Stimulated activated CD4-positive, alpha-beta T cell treated with anti-CD3 and anti-CD28 coated beads, TNF-alpha, amount 100 ng/mL, for 1 hour (primary cell): ENCODE results near the gene DDIT4.
A peak's percentile ranks its signal among the peaks of the same experiment; 100 is the strongest.
"Not testable (repeated sequence)": the region's sequence is repeated elsewhere in the genome, so short reads cannot be mapped to it uniquely, and the experiment has no call there.

Experiments
- DNase-seq, 3 donors: peaks; one replicate each; pipeline ENCODE4 v3.0.0-alpha.2; 2020; ENCODE audit warnings: low read depth in 3 of 3, low spot score in 1 of 3

DDIT4 gene

GRCh38 chr10:72273410-72274212 lies at the start of gene DDIT4:
Gene DDIT4, plus strand, starts transcription at chr10:72273924. Its CDS starts 293 bp downstream, at chr10:72274217.
- peak; percentile 92 to 95 (median 94) for DNase-seq

GRCh38 chr10:72224191-72224590 lies 49.5 kb upstream of the DDIT4 start:
- DNase-seq, result not testable (repeated sequence)

GRCh38 chr10:72226418-72227027 lies 47.2 kb upstream of the DDIT4 start:
- DNase-seq, result no peak

GRCh38 chr10:72227826-72228225 lies 45.9 kb upstream of the DDIT4 start:
- DNase-seq, result no peak

- DNase-seq, result no peak
These were observed 45.4 kb upstream of the DDIT4 start for GRCh38 chr10:72228318-72228751.

- no peak for DNase-seq
These were observed 44.2 kb upstream of the DDIT4 start for GRCh38 chr10:72229261-72230251.

- no peak for DNase-seq
These were observed 40.1 kb upstream of the DDIT4 start for GRCh38 chr10:72233621-72234020.

- no peak for DNase-seq
These were observed 39.1 kb upstream of the DDIT4 start for GRCh38 chr10:72234560-72235095.

- no peak for DNase-seq
These were observed 38.0 kb upstream of the DDIT4 start for GRCh38 chr10:72235544-72236279.

- no peak for DNase-seq
These were observed 35.1 kb upstream of the DDIT4 start for GRCh38 chr10:72238392-72239175.

- no peak for DNase-seq
These were observed 34.3 kb upstream of the DDIT4 start for GRCh38 chr10:72239409-72239808.

- no peak for DNase-seq
These were observed 33.4 kb upstream of the DDIT4 start for GRCh38 chr10:72240371-72240770.

GRCh38 chr10:72241691-72242252 lies 32.0 kb upstream of the DDIT4 start:
- no peak for DNase-seq

GRCh38 chr10:72242675-72243074 lies 31.0 kb upstream of the DDIT4 start:
- no peak for DNase-seq

GRCh38 chr10:72243822-72244437 lies 29.8 kb upstream of the DDIT4 start:
- DNase-seq, result no peak

GRCh38 chr10:72244573-72245038 lies 29.1 kb upstream of the DDIT4 start:
- DNase-seq, result no peak

- no peak for DNase-seq
These were observed 27.7 kb upstream of the DDIT4 start for GRCh38 chr10:72245949-72246525.

- peak; percentile 34 to 46 (median 39) for DNase-seq
These were observed 25.1 kb upstream of the DDIT4 start for GRCh38 chr10:72248468-72249151.
